K562 (cell line): Measurements from ENCODE around the gene CRCP. TPM values are rescaled to one million over a fixed set of nuclear protein-coding genes. Genes with fewer than 3 reads are reported as not detected.

Source experiments
- GATA2 ChIP-seq: sonication (generic); formaldehyde crosslinking; IDR thresholded peaks from 2 replicates; pipeline ENCODE4 v1.4.0; 2020; ENCODE audit warnings: mild to moderate bottlenecking, missing genetic modification reagents
- IRF2 ChIP-seq: sonication (generic); formaldehyde crosslinking; IDR thresholded peaks from 2 replicates; pipeline ENCODE4 v1.8.1; 2022; ENCODE audit warnings: mild to moderate bottlenecking, missing genetic modification reagents
- MEIS2 ChIP-seq: fragments of 450-650 bp; IDR thresholded peaks from 2 replicates; pipeline ENCODE4 v1.6.1; 2014; ENCODE audit warnings: mild to moderate bottlenecking; ENCODE audit not compliant: partially characterized antibody
- XRCC4 ChIP-seq: IDR thresholded peaks from one replicate; pipeline ENCODE4 v1.6.1; 2011; ENCODE audit not compliant: insufficient read depth, insufficient read length; ENCODE audit errors: extremely low read depth
- ZC3H8 ChIP-seq: fragments of 450-650 bp; IDR thresholded peaks from 2 replicates; pipeline ENCODE4 v1.6.1; 2017
- ZNF3 ChIP-seq: fragments of 250-450 bp; sonication (Bioruptor Pico); IDR thresholded peaks from 2 replicates; pipeline ENCODE4 v1.5.0; 2021; ENCODE audit warnings: mild to moderate bottlenecking, moderate library complexity
- ZNF695 ChIP-seq: fragments of 450-650 bp; formaldehyde crosslinking; IDR thresholded peaks from 2 replicates; pipeline ENCODE4 v1.4.0; 2020; ENCODE audit warnings: mild to moderate bottlenecking, moderate library complexity
- ZNF76 ChIP-seq: fragments of 250-450 bp; sonication (Bioruptor Pico); IDR thresholded peaks from 2 replicates; pipeline ENCODE4 v1.4.0; 2020; ENCODE audit warnings: mild to moderate bottlenecking, moderate library complexity, borderline replicate concordance
- ZNF830 ChIP-seq: fragments of 250-450 bp; sonication (Bioruptor Pico); IDR thresholded peaks from 2 replicates; pipeline ENCODE4 v1.5.0; 2021; ENCODE audit warnings: mild to moderate bottlenecking
- polyA plus RNA-seq, 8 experiments: library from polyadenylated mRNA; depleted of rRNA in 4 of 8; stranded (reverse) in 5 of 8; unstranded in 3 of 8; fragments of >200 nt; fragmentation: Nextera tagmentation in 2 of 8; fragmentation: Illumina TruSeq in 1 of 8; extraction: Ambion mirVana in 2 of 8; extraction: Trizol in 1 of 8; gene quantifications; 2 replicates each; pipeline versions ENCODE4 v1.2.1 to v1.2.3, GENCODE V29; 2011 to 2014; ENCODE audit warnings: inconsistent platforms in 1 of 8, missing spikeins in 1 of 8
- total RNA-seq, 7 experiments: library from RNA; depleted of rRNA in 6 of 7; stranded (reverse); fragments of >200 nt in 6 of 7; fragmentation: Illumina TruSeq in 2 of 7; extraction: Trizol in 2 of 7; gene quantifications; 2 replicates each; pipeline versions ENCODE4 v1.2.1 to v1.2.3, GENCODE V29; 2011 to 2021; ENCODE audit warnings: low replicate concordance in 1 of 7
- TF ChIP-seq, protein P1 (sequence below): fragments of 200-800 bp; sonication (Bioruptor generic); IDR thresholded peaks from 2 replicates; pipeline ENCODE4 v1.6.1; 2017; ENCODE audit warnings: missing genetic modification characterization, missing compliant biosample characterization
- TF ChIP-seq, protein P2 (sequence below): sonication (generic); IDR thresholded peaks from 2 replicates; pipeline ENCODE4 v1.6.1; 2016
- TF ChIP-seq, protein P3 (sequence below): fragments of 250-450 bp; sonication (Bioruptor Pico); IDR thresholded peaks from 2 replicates; pipeline ENCODE4 v1.8.0; 2021; ENCODE audit warnings: moderate library complexity, mild to moderate bottlenecking, inconsistent platforms
- TF ChIP-seq, protein P4 (sequence below), 2 experiments: IDR thresholded peaks; 2 replicates each; pipeline ENCODE4 v1.6.1; 2012; ENCODE audit warnings: improper control_type of control experiment in 2 of 2, low read depth in 2 of 2, low read length in 2 of 2, borderline replicate concordance in 1 of 2
- TF ChIP-seq, protein P5 (sequence below): sonication (generic); formaldehyde crosslinking; IDR thresholded peaks from 2 replicates; pipeline ENCODE4 v1.8.1; 2022; ENCODE audit warnings: missing genetic modification reagents

CRCP gene
- total and polyA plus RNA-seq, 9 of the 15 experiments (the other 6 are each of a cell fraction or from before 2014, with no cell fraction given) = 22.1 to 58.3 (median 43.4) TPM

DNA sequence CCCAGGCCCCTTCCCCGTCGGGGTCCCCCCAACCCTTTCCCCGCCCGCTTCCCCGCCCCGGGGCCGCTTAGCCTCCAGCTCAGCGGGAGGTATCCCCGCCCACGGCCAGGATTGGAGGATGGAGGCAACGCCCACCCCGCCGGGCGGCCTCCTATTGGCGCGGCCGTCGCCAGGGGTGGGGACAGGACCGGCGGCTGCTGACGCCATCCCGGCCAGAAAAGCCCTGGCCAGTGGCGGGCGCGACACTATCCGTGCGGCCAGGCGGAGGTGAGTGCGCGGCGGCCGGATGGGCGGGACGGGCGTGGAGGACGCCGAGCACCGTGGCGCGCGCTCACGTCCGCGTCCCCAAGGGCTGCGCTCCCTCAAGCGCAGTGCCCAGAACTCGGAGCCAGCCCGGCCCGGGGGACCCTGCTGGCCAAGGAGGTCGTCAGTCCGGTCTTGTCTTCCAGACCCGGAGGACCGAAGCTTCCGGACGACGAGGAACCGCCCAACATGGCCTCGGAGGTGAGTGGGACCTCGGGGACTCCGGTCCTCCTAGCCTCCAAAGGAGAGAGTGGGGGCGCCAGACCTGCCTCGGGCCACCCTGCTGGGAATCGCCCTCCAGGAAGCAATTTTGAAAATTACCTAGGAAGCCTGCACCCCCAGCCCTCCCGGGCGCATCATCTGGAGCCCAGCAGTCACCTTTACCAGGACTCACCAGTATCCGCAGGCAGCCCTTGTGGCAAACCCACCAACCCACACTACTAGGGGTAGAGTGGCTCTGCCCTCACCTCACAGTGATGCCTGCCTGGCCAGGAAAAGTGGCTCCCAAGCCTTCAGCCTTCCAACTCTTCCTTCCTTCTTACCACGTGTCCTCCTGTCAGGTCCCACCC, 38.8 kb upstream of the CRCP start, which contains the start of gene ASL (continued):
- TF ChIP-seq ZNF830 (CRISPR knock-in tag) = no peak
- TF ChIP-seq, protein P1, sequence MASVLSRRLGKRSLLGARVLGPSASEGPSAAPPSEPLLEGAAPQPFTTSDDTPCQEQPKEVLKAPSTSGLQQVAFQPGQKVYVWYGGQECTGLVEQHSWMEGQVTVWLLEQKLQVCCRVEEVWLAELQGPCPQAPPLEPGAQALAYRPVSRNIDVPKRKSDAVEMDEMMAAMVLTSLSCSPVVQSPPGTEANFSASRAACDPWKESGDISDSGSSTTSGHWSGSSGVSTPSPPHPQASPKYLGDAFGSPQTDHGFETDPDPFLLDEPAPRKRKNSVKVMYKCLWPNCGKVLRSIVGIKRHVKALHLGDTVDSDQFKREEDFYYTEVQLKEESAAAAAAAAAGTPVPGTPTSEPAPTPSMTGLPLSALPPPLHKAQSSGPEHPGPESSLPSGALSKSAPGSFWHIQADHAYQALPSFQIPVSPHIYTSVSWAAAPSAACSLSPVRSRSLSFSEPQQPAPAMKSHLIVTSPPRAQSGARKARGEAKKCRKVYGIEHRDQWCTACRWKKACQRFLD (CRISPR knock-in tag) = peak; percentile 44; the same call in 1 of the 2 replicates
- no peak for TF ChIP-seq GATA2 (CRISPR knock-in tag)
- TF ChIP-seq, protein P2, sequence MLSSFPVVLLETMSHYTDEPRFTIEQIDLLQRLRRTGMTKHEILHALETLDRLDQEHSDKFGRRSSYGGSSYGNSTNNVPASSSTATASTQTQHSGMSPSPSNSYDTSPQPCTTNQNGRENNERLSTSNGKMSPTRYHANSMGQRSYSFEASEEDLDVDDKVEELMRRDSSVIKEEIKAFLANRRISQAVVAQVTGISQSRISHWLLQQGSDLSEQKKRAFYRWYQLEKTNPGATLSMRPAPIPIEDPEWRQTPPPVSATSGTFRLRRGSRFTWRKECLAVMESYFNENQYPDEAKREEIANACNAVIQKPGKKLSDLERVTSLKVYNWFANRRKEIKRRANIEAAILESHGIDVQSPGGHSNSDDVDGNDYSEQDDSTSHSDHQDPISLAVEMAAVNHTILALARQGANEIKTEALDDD = no peak
- TF ChIP-seq MEIS2 = no peak
- TF ChIP-seq ZC3H8 = no peak
- TF ChIP-seq IRF2 = no peak
- no peak for TF ChIP-seq ZNF695 (CRISPR knock-in tag)
- TF ChIP-seq, protein P3, sequence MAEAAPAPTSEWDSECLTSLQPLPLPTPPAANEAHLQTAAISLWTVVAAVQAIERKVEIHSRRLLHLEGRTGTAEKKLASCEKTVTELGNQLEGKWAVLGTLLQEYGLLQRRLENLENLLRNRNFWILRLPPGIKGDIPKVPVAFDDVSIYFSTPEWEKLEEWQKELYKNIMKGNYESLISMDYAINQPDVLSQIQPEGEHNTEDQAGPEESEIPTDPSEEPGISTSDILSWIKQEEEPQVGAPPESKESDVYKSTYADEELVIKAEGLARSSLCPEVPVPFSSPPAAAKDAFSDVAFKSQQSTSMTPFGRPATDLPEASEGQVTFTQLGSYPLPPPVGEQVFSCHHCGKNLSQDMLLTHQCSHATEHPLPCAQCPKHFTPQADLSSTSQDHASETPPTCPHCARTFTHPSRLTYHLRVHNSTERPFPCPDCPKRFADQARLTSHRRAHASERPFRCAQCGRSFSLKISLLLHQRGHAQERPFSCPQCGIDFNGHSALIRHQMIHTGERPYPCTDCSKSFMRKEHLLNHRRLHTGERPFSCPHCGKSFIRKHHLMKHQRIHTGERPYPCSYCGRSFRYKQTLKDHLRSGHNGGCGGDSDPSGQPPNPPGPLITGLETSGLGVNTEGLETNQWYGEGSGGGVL (CRISPR knock-in tag) = no peak
- TF ChIP-seq ZNF3 (CRISPR knock-in tag) = no peak
- no peak for TF ChIP-seq XRCC4
- TF ChIP-seq, protein P4, sequence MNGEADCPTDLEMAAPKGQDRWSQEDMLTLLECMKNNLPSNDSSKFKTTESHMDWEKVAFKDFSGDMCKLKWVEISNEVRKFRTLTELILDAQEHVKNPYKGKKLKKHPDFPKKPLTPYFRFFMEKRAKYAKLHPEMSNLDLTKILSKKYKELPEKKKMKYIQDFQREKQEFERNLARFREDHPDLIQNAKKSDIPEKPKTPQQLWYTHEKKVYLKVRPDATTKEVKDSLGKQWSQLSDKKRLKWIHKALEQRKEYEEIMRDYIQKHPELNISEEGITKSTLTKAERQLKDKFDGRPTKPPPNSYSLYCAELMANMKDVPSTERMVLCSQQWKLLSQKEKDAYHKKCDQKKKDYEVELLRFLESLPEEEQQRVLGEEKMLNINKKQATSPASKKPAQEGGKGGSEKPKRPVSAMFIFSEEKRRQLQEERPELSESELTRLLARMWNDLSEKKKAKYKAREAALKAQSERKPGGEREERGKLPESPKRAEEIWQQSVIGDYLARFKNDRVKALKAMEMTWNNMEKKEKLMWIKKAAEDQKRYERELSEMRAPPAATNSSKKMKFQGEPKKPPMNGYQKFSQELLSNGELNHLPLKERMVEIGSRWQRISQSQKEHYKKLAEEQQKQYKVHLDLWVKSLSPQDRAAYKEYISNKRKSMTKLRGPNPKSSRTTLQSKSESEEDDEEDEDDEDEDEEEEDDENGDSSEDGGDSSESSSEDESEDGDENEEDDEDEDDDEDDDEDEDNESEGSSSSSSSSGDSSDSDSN (IDR thresholded peaks at IDR 0.05; ENCODE audit: borderline replicate concordance in 1 of 2, low read depth in 2 of 2, low read length in 2 of 2) = peak; percentile 10 to 81; a peak in 2 of 4 replicates
- TF ChIP-seq, protein P5, sequence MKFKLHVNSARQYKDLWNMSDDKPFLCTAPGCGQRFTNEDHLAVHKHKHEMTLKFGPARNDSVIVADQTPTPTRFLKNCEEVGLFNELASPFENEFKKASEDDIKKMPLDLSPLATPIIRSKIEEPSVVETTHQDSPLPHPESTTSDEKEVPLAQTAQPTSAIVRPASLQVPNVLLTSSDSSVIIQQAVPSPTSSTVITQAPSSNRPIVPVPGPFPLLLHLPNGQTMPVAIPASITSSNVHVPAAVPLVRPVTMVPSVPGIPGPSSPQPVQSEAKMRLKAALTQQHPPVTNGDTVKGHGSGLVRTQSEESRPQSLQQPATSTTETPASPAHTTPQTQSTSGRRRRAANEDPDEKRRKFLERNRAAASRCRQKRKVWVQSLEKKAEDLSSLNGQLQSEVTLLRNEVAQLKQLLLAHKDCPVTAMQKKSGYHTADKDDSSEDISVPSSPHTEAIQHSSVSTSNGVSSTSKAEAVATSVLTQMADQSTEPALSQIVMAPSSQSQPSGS (CRISPR knock-in tag) = no peak
- no peak for TF ChIP-seq ZNF76
